ENCODE measurements around the gene UNC5C.

- TF ChIP-seq KDM1A (IDR thresholded peaks at IDR 0.05; ENCODE audit: borderline replicate concordance, low read length) (no peak), CTCF (IDR thresholded peaks at IDR 0.05; ENCODE audit: control extremely low read depth in 1 of 3, insufficient read depth in 1 of 3, low read depth in 1 of 3, low read length in 3 of 3) (no peak), SIRT6 (IDR thresholded peaks at IDR 0.05; ENCODE audit: low read length) (no peak)
Measured at GRCh38 chr4:95379633-95380032, 169.1 kb downstream of the UNC5C start.
